ENCODE results near the gene FNDC3A. TPM values are rescaled to one million over a fixed set of nuclear protein-coding genes. Genes with fewer than 3 reads are reported as not detected.

Gene FNDC3A
- total RNA-seq, result 10 to 100 TPM; 23.8 to 38.2 TPM

- H3K27ac Mint-ChIP-seq, result peak within 1 kb of the TSS; percentile 98
- no peaks in the 10 kb centered on the region for H3K27me3 Mint-ChIP-seq
- H3K36me3 Mint-ChIP-seq (ENCODE audit: low read depth), result peaks cover 10% of the 10 kb centered on the region
- ATAC-seq (replicated peaks), result peak; percentile 80
- H3K4me1 Mint-ChIP-seq, result peaks cover 23% of the 10 kb centered on the region
- peak within 1 kb of the TSS; percentile 100 for H3K4me3 Mint-ChIP-seq
- peaks cover 30% of the 10 kb centered on the region for H3K9me3 Mint-ChIP-seq
Measured at GRCh38 chr13:48975856-48976575, at the start of gene FNDC3A. Gene FNDC3A, plus strand, starts transcription at chr13:48975912. Its CDS starts 30,279 bp downstream, at chr13:49006191.

- Mint-ChIP-seq H3K4me3 (no peak overlapping the region), H3K9me3 (no peaks in the 10 kb centered on the region), H3K27me3 (no peaks in the 10 kb centered on the region), H3K36me3 (ENCODE audit: low read depth) (no peaks in the 10 kb centered on the region), H3K27ac (no peak overlapping the region), H3K4me1 (no peaks in the 10 kb centered on the region)
- no peak for ATAC-seq (replicated peaks)
Measured at GRCh38 chr13:48928757-48929430, 46.8 kb upstream of the FNDC3A start.

- no peaks in the 10 kb centered on the region for H3K9me3 Mint-ChIP-seq
- H3K4me1 Mint-ChIP-seq, result no peaks in the 10 kb centered on the region
- H3K27ac Mint-ChIP-seq, result no peak overlapping the region
- no peak for ATAC-seq (replicated peaks)
- H3K36me3 Mint-ChIP-seq (ENCODE audit: low read depth), result no peaks in the 10 kb centered on the region
- H3K27me3 Mint-ChIP-seq, result no peaks in the 10 kb centered on the region
- H3K4me3 Mint-ChIP-seq, result no peak overlapping the region
Measured at GRCh38 chr13:48930918-48931317, 44.8 kb upstream of the FNDC3A start.

GRCh38 chr13:48938308-48938943 lies 37.3 kb upstream of the FNDC3A start:
- Mint-ChIP-seq H3K27ac (peak overlapping the region; percentile 23), H3K4me3 (peak overlapping the region; percentile 21)

GRCh38 chr13:48939728-48940127 lies 36.0 kb upstream of the FNDC3A start:
- H3K27me3 Mint-ChIP-seq, result no peaks in the 10 kb centered on the region

More at GRCh38 chr13:48938308-48938943, 37.3 kb upstream of the FNDC3A start:
- Mint-ChIP-seq H3K36me3 (ENCODE audit: low read depth) (no peaks in the 10 kb centered on the region), H3K9me3 (no peaks in the 10 kb centered on the region), H3K27me3 (no peaks in the 10 kb centered on the region), H3K4me1 (peaks cover 8% of the 10 kb centered on the region)
- peak; percentile 62 for ATAC-seq (replicated peaks)

GRCh38 chr13:48942131-48942530 lies 33.6 kb upstream of the FNDC3A start:
- Mint-ChIP-seq H3K27ac (no peak overlapping the region), H3K36me3 (ENCODE audit: low read depth) (no peaks in the 10 kb centered on the region), H3K4me1 (peaks cover 8% of the 10 kb centered on the region), H3K27me3 (no peaks in the 10 kb centered on the region), H3K9me3 (no peaks in the 10 kb centered on the region), H3K4me3 (no peak overlapping the region)
- no peak for ATAC-seq (replicated peaks)

More at GRCh38 chr13:48939728-48940127, 36.0 kb upstream of the FNDC3A start:
- Mint-ChIP-seq H3K4me3 (no peak overlapping the region), H3K9me3 (no peaks in the 10 kb centered on the region), H3K27ac (no peak overlapping the region), H3K36me3 (ENCODE audit: low read depth) (no peaks in the 10 kb centered on the region), H3K4me1 (peaks cover 8% of the 10 kb centered on the region)
- ATAC-seq (replicated peaks), result peak; percentile 89

GRCh38 chr13:48944221-48944620 lies 31.5 kb upstream of the FNDC3A start:
- no peak overlapping the region for H3K4me3 Mint-ChIP-seq
- H3K4me1 Mint-ChIP-seq, result peaks cover 8% of the 10 kb centered on the region
- H3K36me3 Mint-ChIP-seq (ENCODE audit: low read depth), result no peaks in the 10 kb centered on the region
- H3K27me3 Mint-ChIP-seq, result no peaks in the 10 kb centered on the region
- no peaks in the 10 kb centered on the region for H3K9me3 Mint-ChIP-seq
- no peak overlapping the region for H3K27ac Mint-ChIP-seq
- no peak for ATAC-seq (replicated peaks)

GRCh38 chr13:48945626-48946025 lies 30.1 kb upstream of the FNDC3A start:
- Mint-ChIP-seq H3K27ac (no peak overlapping the region), H3K27me3 (no peaks in the 10 kb centered on the region), H3K4me1 (no peaks in the 10 kb centered on the region), H3K4me3 (no peak overlapping the region), H3K9me3 (no peaks in the 10 kb centered on the region), H3K36me3 (ENCODE audit: low read depth) (no peaks in the 10 kb centered on the region)
- ATAC-seq (replicated peaks), result no peak

GRCh38 chr13:48946163-48946562 lies 29.5 kb upstream of the FNDC3A start:
- no peaks in the 10 kb centered on the region for H3K36me3 Mint-ChIP-seq (ENCODE audit: low read depth)

GRCh38 chr13:48949566-48950500 lies 25.9 kb upstream of the FNDC3A start:
- H3K36me3 Mint-ChIP-seq (ENCODE audit: low read depth), result no peaks in the 10 kb centered on the region
- no peaks in the 10 kb centered on the region for H3K9me3 Mint-ChIP-seq

More at GRCh38 chr13:48946163-48946562, 29.5 kb upstream of the FNDC3A start:
- Mint-ChIP-seq H3K4me3 (no peak overlapping the region), H3K27me3 (no peaks in the 10 kb centered on the region), H3K4me1 (no peaks in the 10 kb centered on the region), H3K9me3 (no peaks in the 10 kb centered on the region), H3K27ac (no peak overlapping the region)
- no peak for ATAC-seq (replicated peaks)

GRCh38 chr13:48950501-48950875 lies 25.2 kb upstream of the FNDC3A start:
- Mint-ChIP-seq H3K27ac (no peak overlapping the region), H3K4me3 (no peak overlapping the region), H3K9me3 (no peaks in the 10 kb centered on the region), H3K4me1 (no peaks in the 10 kb centered on the region), H3K27me3 (no peaks in the 10 kb centered on the region), H3K36me3 (ENCODE audit: low read depth) (no peaks in the 10 kb centered on the region)
- no peak for ATAC-seq (replicated peaks)

More at GRCh38 chr13:48949566-48950500, 25.9 kb upstream of the FNDC3A start:
- no peaks in the 10 kb centered on the region for H3K4me1 Mint-ChIP-seq
- no peaks in the 10 kb centered on the region for H3K27me3 Mint-ChIP-seq
- no peak for ATAC-seq (replicated peaks)
- H3K27ac Mint-ChIP-seq, result no peak overlapping the region
- H3K4me3 Mint-ChIP-seq, result no peak overlapping the region

GRCh38 chr13:48954081-48954480 lies 21.6 kb upstream of the FNDC3A start:
- Mint-ChIP-seq H3K36me3 (ENCODE audit: low read depth) (no peaks in the 10 kb centered on the region), H3K27ac (no peak overlapping the region), H3K9me3 (no peaks in the 10 kb centered on the region), H3K27me3 (no peaks in the 10 kb centered on the region), H3K4me1 (no peaks in the 10 kb centered on the region), H3K4me3 (no peak overlapping the region)
- ATAC-seq (replicated peaks), result no peak

- H3K27me3 Mint-ChIP-seq, result no peaks in the 10 kb centered on the region
- H3K4me3 Mint-ChIP-seq, result no peak overlapping the region
- H3K27ac Mint-ChIP-seq, result no peak overlapping the region
- no peaks in the 10 kb centered on the region for H3K36me3 Mint-ChIP-seq (ENCODE audit: low read depth)
- no peak for ATAC-seq (replicated peaks)
- H3K4me1 Mint-ChIP-seq, result no peaks in the 10 kb centered on the region
- H3K9me3 Mint-ChIP-seq, result no peaks in the 10 kb centered on the region
Measured at GRCh38 chr13:48955536-48955935, 20.2 kb upstream of the FNDC3A start.

GRCh38 chr13:48961379-48961778 lies 14.3 kb upstream of the FNDC3A start:
- no peak overlapping the region for H3K27ac Mint-ChIP-seq
- peaks cover 3% of the 10 kb centered on the region for H3K9me3 Mint-ChIP-seq
- H3K36me3 Mint-ChIP-seq (ENCODE audit: low read depth), result no peaks in the 10 kb centered on the region
- no peaks in the 10 kb centered on the region for H3K4me1 Mint-ChIP-seq
- ATAC-seq (replicated peaks), result no peak
- no peaks in the 10 kb centered on the region for H3K27me3 Mint-ChIP-seq
- no peak overlapping the region for H3K4me3 Mint-ChIP-seq
